ENCODE measurements around the gene SEMA4A.

SEMA4A gene

GRCh38 chr1:156220226-156220625 lies 66.8 kb downstream of the SEMA4A start:
- TF ChIP-seq POLR2A (IDR thresholded peaks at IDR 0.05; ENCODE audit: low read length) (no peak), GATA1 (IDR thresholded peaks at IDR 0.05; ENCODE audit: low read depth, low read length) (no peak)
- DNase-seq = no peak

GRCh38 chr1:156221986-156222692 lies 68.8 kb downstream of the SEMA4A start:
- peak in 1 of 2 experiments; percentile 26 for DNase-seq
- TF ChIP-seq POLR2A (IDR thresholded peaks at IDR 0.05; ENCODE audit: low read length) = no peak
- TF ChIP-seq GATA1 (IDR thresholded peaks at IDR 0.05; ENCODE audit: low read depth, low read length) = no peak

GRCh38 chr1:156225677-156226014 lies 72.3 kb downstream of the SEMA4A start:
- no peak for DNase-seq
- TF ChIP-seq POLR2A (IDR thresholded peaks at IDR 0.05; ENCODE audit: low read length) (no peak), GATA1 (IDR thresholded peaks at IDR 0.05; ENCODE audit: low read depth, low read length) (no peak)

GRCh38 chr1:156226116-156226538 lies 72.7 kb downstream of the SEMA4A start:
- no peak for DNase-seq
- TF ChIP-seq POLR2A (IDR thresholded peaks at IDR 0.05; ENCODE audit: low read length) (no peak), GATA1 (IDR thresholded peaks at IDR 0.05; ENCODE audit: low read depth, low read length) (no peak)

- TF ChIP-seq POLR2A (IDR thresholded peaks at IDR 0.05; ENCODE audit: low read length) = no peak
- no peak for TF ChIP-seq GATA1 (IDR thresholded peaks at IDR 0.05; ENCODE audit: low read depth, low read length)
- no peak for DNase-seq
Measured at GRCh38 chr1:156226782-156227181, 73.4 kb downstream of the SEMA4A start.

Measured in erythroblast (primary cell).